Mucosa of descending colon (tissue), 3 donors: ENCODE results near the gene ILF3. TPM values are rescaled to one million over a fixed set of nuclear protein-coding genes. Genes with fewer than 3 reads are reported as not detected.
A peak's percentile ranks its signal among the peaks of the same experiment; 100 is the strongest.

Experiments used
- ATAC-seq: fragments of 200-7000 bp; cut with Tn5 transposase; one replicate; pipeline ENCODE4 v1.9.1; 2020; ENCODE audit warnings: mild to moderate bottlenecking, moderate library complexity
- DNase-seq, 3 donors: peaks; one replicate each; pipeline ENCODE4 v3.0.0-alpha.2; 2020
- H3K36me3 ChIP-seq: fragments of 200-600 bp; one replicate; pipeline ENCODE4 v1.8.0; 2021; ENCODE audit warnings: low read depth, mild to moderate bottlenecking
- H3K4me1 ChIP-seq: fragments of 200-600 bp; one replicate; pipeline ENCODE4 v1.8.0; 2021; ENCODE audit warnings: low read depth, mild to moderate bottlenecking
- H3K4me3 ChIP-seq: fragments of 200-600 bp; one replicate; pipeline ENCODE4 v1.8.0; 2021; ENCODE audit warnings: mild to moderate bottlenecking
- H3K9me3 ChIP-seq: fragments of 200-600 bp; one replicate; pipeline ENCODE4 v1.8.0; 2021; ENCODE audit warnings: mild to moderate bottlenecking
- CTCF ChIP-seq: fragments of 200-600 bp; IDR thresholded peaks from one replicate; pipeline ENCODE4 v1.8.0; 2022; ENCODE audit warnings: antibody characterized with exemption, mild to moderate bottlenecking
- intact Hi-C, 2 donors: fragments of 100-400 bp; cut with DNase I in 1 of 2; cut with micrococcal nuclease in 1 of 2; formaldehyde crosslinking; loops; one replicate each; pipeline versions ENCODE4 v1.11.0 to v1.11.1; 2022; cut with DNase I, micrococcal nuclease
- total RNA-seq, 3 donors: library from RNA; stranded (reverse); fragmentation: NEBNext Ultra II Directional in 2 of 3; extraction: Animal tissue kit (Norgen Biotek cat#: 25700) in 2 of 3; gene quantifications; one replicate each; pipeline versions ENCODE4 v1.2.1 to v1.2.4, GENCODE V29; 2021 to 2023
- donor health status: DM: no; HTN: no; CAD: no; lungs with moderate emphysema.
- donor health status: DM: no; HTN: no; CAD: no.
- donor health status: DM: no; HTN: yes; CAD: no.

ILF3 gene
- total RNA-seq, 3 donors from 2014 or later = 151 to 213 (median 178) TPM

- no peaks in the 10 kb centered on the region for H3K36me3 ChIP-seq
- no peak overlapping the region for H3K4me3 ChIP-seq
- peaks cover 11% of the 10 kb centered on the region for H3K4me1 ChIP-seq
- H3K9me3 ChIP-seq = no peaks in the 10 kb centered on the region
- ATAC-seq (no peak), DNase-seq (no peak)
- no peak for TF ChIP-seq CTCF
- intact Hi-C loops = no loop called here
Measured at GRCh38 chr19:10694706-10695307, 40.7 kb downstream of the ILF3 start.

GRCh38 chr19:10695401-10696398 lies 41.6 kb downstream of the ILF3 start:
- intact Hi-C loops = no loop called here
- Histone ChIP-seq H3K4me1 (peaks cover 11% of the 10 kb centered on the region), H3K36me3 (no peaks in the 10 kb centered on the region), H3K4me3 (no peak overlapping the region), H3K9me3 (no peaks in the 10 kb centered on the region)
- no peak for TF ChIP-seq CTCF
- DNase-seq = peak; percentile 94 to 96 (median 96)
- peak; percentile 99 for ATAC-seq

- H3K36me3 ChIP-seq = no peaks in the 10 kb centered on the region
- ATAC-seq (no peak), DNase-seq (peak in 1 of 3 donors; percentile 83)
- no peak overlapping the region for H3K4me3 ChIP-seq
- no peaks in the 10 kb centered on the region for H3K9me3 ChIP-seq
- H3K4me1 ChIP-seq = peaks cover 11% of the 10 kb centered on the region
- intact Hi-C loops = no loop called here
- TF ChIP-seq CTCF = peak; percentile 19
Measured at GRCh38 chr19:10699650-10700335, 45.6 kb downstream of the ILF3 start.

- ATAC-seq = peak; percentile 54
- intact Hi-C loops = no loop called here
- TF ChIP-seq CTCF = no peak
- Histone ChIP-seq H3K36me3 (no peaks in the 10 kb centered on the region), H3K4me1 (no peaks in the 10 kb centered on the region), H3K4me3 (peak overlapping the region; percentile 63), H3K9me3 (no peaks in the 10 kb centered on the region)
- peak in 2 of 3 donors; percentile 40 to 55 for DNase-seq
Measured at GRCh38 chr19:10701955-10702525, 47.9 kb downstream of the ILF3 start.

- H3K36me3 ChIP-seq = no peaks in the 10 kb centered on the region
- no peak for ATAC-seq
- no peak for TF ChIP-seq CTCF
- no peak overlapping the region for H3K4me3 ChIP-seq
- intact Hi-C loops = no loop called here
- no peaks in the 10 kb centered on the region for H3K9me3 ChIP-seq
- DNase-seq = no peak
- no peaks in the 10 kb centered on the region for H3K4me1 ChIP-seq
Measured at GRCh38 chr19:10706990-10707389, 52.8 kb downstream of the ILF3 start.
